ENCODE data around the gene PLA2G4D.
A peak's percentile ranks its signal among the peaks of the same experiment; 100 is the strongest.
"Not testable (repeated sequence)": the region's sequence is repeated elsewhere in the genome, so short reads cannot be mapped to it uniquely, and the experiment has no call there.

PLA2G4D gene

DNA sequence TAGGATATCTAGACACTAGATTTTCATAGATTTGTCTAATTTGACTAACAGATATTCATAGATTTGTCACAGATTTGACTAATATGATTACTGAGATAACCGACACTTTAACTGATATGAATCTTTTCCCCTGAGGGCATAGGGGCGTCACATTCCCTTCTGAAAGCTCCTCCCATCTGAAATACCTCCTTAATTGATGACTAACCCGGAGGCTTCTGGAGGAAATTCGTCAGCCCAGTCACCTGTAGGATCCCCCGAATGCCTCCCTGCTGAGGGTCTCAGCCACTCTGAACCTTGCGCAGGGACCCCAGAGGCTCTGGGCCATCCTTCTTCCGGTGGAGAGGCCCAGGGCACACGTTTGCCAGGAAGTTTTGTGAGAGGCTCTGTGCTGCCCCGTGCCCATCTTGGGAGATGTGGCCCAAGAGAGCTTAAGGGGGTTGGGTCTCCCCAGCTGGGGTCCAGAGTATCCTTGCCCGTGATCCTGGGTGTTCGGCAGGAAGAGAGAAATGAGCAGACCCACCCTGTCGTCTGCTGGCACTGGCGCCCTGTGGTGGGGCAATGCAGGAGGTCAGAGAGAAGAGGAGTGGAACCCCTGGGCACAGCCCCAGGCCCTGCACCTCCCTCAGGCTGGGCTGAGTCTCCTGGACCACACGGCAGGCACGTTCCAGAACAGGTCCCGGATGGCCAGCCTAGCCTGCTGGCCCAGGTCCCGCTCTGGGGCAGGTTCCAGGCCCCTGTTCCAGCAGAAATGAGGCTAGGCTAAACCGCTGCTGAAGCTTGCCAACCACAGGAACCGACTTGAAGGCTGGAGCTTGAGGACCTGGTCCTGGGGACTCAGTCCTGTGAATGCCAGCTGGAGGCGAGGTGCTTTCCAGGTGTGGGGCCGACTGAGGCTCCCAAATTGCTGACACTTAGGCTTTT, 1.7 kb downstream of the PLA2G4D start:
- DNase-seq (ENCODE audit: low read depth in 4 of 4, low spot score in 1 of 4), result no peak

DNA sequence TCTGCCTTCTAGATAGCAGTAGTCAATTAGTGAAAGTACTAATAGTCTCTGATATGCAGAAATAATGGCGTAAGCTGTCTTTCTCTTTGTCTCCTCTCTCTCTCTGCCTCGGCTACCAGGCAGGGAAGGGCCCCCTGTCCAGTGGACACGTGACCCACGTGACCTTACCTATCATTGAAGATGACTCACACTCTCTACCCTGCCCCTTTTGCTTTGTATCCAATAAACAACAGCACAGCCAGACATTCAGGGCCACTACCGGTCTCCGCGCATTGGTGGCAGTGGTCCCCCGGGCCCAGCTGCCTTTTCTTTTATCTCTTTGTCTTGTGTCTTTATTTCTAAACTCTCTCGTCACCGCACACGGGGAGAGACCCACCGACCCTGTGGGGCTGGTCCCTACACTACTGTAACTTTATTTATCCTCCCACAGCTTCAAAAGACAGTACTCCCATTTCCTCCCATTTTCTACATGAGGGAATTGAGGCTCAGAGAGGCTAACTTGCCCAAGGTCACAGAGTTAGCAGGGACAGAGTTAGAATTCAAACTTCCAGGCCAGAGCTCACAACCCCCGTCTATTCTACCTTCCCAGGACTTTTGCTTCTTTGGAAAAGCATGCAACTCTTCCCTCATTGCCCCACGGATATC, 2.5 kb downstream of the PLA2G4D start:
- not testable (repeated sequence) for DNase-seq (ENCODE audit: low read depth in 4 of 4, low spot score in 1 of 4)

DNA sequence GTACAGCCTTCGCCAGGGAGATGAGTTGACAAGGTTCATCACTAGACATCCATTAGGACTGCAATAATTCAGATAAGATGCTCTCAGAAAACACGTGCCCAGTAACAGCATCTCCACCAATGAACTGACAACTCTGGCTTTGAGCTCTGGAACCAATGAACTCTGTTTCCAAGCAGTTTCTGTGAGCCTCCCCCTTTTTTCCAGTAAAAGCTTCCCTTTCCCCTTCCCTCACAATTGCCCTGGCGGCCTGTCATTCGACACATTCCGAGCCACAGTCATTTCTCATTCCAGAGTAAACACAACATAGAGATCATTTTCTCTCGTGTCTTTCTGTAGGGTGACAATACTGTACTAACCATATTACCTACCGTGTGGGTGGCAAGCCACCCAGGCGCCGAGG, 3.6 kb downstream of the PLA2G4D start:
- no peak for DNase-seq (ENCODE audit: low read depth in 4 of 4, low spot score in 1 of 4)

DNA sequence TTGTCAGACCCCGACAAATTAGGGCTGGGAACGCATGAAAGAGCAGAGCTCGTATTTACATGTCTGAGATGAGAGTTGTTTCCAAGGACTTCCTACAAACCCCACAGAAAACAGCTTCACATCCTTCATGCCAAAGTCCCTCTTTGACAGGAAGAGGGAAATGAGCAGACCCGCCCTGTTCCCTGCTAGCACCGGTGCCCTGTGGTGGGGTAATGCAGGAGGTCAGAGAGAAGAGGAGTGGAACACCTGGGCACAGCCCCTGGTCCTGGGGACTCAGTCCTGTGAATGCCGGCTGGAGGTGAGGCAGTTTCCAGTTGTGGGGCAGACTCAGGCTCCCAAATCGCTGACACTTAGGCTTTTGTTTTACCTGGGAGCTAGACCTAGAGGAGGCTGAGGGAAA, 4.0 kb downstream of the PLA2G4D start:
- DNase-seq (ENCODE audit: low read depth in 4 of 4, low spot score in 1 of 4), result no peak

DNA sequence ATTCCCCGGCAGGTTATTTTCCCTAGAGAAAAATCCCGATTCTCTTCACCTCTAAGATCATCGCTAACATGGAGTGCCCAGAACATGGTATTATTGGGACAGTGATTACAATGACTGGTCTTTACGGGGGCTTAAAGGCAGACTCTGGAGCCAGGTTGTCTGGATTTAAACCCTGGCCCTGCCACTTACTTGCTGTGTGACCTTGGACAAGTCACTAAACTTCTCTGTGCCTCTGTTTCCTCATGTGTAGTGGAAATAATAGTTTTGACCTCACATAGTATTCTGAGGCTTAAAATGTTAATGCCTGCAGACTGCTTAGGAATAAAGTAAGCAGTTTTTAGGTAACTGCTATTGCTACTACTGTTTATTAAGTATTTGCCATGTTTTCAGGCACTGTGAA, 4.4 kb downstream of the PLA2G4D start:
- no peak for DNase-seq (ENCODE audit: low read depth in 4 of 4, low spot score in 1 of 4)

DNA sequence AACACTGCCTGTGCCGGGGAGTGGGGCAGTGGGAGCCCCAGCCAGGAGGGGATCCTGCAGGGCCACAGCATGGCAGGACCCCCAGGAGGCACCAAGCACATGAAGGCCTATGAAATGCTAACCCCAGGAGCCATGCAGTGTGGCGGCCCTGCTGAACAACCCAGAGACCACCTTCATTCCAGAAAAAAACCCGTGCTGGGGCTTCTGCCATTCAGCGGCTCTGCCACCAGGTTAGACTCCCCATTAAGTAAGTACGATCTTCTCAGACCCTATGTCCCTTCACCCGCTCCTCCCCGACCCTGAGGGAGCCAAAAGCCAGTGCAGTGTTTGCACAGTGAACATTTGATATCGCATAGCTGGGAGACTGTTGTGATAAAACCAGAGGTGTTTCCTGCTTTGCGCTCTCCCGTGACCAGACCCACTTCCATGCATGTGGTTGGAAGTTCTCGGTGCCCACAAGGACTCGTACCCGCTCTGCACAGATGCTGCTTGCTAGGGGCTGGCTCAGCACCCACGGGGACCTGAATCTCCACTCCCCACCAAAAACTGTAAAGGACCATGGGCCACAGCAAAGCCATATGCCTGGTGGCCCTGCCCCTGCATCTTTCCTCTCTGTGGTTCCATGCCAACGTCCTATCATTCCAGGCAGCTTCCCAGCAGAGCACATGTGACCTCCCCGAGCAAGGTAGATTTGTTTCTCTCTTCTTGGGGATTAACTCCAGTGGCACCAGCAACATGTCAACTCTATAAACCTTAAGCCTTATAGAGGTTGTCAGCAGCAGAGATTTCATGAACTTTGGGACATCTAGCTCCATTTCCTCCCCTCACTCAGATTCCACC, 5.3 kb downstream of the PLA2G4D start:
- no peak for DNase-seq (ENCODE audit: low read depth in 4 of 4, low spot score in 1 of 4)

DNA sequence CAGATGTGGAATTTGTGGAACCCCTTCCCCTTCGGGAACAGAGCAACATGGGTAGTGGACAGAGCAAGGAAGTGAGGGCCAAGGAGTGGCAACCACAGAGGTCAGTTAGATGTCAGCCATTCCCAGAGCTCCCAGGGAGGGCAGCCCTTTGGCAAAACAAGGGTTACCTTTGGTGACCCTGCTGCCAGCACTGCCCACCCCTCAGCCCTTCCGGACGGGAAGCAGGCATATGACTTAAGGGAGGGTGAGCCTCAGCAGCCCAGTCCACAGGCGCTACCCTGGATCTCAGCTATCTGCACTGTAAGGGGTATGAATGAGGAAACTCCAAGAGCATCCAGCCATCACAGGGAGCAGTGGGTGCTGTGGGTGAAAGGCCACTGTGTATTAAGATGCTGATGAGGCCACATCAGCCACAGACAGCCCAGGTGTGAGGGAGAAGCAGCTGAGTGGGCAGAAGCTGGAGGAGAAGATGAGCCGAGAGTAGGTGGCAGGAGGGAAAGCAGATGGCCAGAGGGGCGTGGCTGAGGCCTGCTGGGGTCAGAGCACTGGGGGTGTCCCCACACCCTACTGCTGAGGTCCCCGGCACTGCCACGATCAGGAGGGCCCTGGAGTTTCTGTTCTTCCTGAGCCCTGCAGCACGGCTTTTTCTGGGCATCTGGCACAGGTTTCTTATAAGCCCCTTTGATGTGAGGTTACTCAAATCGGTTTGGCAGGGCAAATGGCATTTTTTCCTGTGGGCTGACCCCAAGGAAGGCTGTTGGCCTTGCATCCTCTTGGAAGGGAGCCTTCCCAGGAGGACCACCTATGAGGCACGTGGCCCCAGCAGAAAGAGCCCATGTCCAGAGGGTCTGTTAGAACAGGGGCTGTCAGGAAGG, 6.2 kb downstream of the PLA2G4D start:
- no peak for DNase-seq (ENCODE audit: low read depth in 4 of 4, low spot score in 1 of 4)

DNA sequence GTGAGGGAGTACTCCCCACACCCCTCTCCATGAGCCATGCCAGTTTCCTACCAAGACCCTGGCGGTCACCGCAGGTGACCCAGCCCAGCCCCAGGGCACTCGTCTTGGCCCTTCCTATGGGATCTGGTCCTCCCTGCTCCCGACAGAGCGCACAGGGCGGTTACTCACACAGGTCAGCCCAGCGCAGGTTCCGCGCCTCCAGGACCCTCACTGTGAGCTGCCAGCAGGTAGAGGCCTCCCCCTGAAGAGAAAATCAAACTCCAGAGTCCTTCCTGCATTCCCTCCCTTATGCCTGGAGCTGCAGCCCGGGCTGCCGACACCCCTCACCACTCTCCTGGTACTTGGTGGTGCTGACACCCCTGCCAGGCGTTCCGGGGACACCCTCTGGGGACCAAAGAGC, 6.9 kb downstream of the PLA2G4D start:
- DNase-seq (ENCODE audit: low read depth in 4 of 4, low spot score in 1 of 4), result no peak

DNA sequence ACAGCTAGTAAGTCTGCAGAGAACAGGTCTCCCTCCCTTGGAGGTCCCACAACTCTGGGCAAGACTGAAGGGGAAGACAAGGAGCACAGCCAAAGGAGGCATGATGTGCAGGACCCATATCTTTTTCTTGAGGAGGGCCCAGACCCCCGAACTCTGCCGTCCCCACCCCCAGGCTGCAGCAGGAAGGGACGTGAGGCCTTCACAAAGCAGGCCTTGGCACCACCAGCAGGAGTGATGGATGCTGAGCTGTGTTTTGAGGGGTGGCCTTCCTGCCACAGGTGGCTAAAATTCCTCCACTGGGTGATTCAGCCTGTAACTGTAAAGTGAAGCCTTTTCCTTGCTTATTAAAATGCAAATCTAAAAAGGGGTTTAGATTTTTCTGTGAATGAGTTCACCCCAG, 8.6 kb downstream of the PLA2G4D start:
- no peak for DNase-seq (ENCODE audit: low read depth in 4 of 4, low spot score in 1 of 4)

DNA sequence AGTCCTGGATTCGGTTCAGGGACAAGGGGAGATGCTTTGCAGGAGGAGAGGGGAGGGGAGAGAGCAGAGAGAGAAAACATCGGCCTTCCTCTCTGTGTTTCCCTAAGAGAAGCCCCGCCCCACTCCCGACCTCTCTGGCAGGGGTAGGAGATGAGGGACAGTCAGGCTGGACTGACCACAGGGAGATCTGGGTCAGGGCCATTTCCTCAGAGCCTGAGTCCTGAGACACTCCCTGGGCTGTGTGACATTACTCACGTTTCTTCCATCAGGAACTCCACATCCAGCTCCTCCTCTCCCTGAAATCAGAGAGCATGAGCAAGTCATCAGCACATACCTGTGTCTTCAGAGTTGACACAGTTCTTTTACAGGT, 9.1 kb downstream of the PLA2G4D start:
- no peak for DNase-seq (ENCODE audit: low read depth in 4 of 4, low spot score in 1 of 4)

DNA sequence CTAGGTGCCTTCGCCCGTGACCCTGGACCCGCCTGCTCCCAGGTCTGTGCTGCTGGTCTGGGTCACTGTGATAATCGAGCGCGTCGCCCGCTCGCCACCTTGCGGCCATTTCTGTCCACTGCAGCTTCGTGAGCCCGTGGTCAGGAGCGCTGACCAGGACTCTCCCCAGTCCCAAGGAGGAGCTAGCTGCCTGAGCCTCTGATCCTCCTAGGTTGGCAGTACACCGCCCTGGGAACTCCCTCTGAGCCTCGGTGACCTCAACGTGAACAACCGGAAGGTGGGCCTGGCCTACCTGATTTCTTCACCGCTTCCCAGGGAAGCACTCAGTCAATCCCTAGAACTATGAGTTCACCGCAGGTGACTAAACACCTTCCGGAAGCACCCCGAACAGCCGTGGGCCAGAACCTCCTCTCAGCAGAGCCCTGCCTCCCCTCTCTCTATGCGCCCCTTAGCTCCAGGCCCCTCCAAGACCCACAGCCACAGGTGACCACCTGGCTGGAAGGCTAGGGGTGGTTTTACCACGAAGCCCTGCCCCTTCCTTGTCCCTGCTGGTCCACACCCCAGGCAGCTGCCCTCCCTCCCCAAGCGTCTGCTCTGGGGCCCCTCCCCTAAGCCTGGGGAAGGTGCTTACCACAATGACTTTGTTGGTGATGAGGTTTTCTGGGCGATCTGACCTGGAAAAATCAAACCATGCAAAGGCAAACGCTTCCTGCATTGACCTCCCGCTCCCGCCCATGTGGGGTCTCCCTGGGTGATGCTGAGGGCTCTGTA, 9.7 kb downstream of the PLA2G4D start:
- DNase-seq (ENCODE audit: low read depth in 4 of 4, low spot score in 1 of 4), result peak in 3 of 4 experiments; percentile 6 to 24 (median 9)

DNA sequence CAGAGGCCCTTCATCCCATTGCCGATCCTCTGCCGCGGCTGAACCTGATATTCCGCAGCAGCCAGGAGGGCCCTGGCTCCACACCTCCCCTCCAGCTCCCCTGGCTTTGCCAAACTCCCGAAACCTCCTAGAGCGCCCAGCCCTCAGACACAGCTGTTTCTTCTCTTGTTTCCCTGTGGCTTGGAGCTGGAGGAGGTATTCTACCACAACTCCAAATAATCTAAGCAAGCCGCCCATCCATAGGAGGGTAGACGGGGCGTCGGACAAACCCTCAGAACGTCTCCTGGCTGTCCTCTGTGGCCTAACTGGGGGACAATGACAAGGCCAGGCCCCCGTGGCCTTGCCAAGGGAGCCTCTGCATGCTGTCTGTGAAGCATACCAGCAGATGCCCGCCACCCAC, 10.4 kb downstream of the PLA2G4D start:
- no peak for DNase-seq (ENCODE audit: low read depth in 4 of 4, low spot score in 1 of 4)

DNA sequence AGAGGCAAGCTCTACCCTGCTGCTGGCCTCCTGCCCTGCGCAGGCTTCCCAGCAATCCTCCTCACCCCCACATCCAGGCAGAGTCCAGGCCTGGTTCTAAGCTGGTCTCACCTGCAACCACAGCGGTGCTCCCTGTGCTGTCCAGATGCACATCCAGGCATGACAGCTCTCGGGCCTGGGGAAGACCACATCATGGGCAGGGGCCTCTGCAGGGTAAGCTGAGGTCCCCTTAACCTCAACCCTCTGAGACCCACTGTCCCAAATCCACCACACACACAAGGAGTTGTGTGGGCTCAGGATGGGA, 10.8 kb downstream of the PLA2G4D start:
- DNase-seq (ENCODE audit: low read depth in 4 of 4, low spot score in 1 of 4), result no peak

DNA sequence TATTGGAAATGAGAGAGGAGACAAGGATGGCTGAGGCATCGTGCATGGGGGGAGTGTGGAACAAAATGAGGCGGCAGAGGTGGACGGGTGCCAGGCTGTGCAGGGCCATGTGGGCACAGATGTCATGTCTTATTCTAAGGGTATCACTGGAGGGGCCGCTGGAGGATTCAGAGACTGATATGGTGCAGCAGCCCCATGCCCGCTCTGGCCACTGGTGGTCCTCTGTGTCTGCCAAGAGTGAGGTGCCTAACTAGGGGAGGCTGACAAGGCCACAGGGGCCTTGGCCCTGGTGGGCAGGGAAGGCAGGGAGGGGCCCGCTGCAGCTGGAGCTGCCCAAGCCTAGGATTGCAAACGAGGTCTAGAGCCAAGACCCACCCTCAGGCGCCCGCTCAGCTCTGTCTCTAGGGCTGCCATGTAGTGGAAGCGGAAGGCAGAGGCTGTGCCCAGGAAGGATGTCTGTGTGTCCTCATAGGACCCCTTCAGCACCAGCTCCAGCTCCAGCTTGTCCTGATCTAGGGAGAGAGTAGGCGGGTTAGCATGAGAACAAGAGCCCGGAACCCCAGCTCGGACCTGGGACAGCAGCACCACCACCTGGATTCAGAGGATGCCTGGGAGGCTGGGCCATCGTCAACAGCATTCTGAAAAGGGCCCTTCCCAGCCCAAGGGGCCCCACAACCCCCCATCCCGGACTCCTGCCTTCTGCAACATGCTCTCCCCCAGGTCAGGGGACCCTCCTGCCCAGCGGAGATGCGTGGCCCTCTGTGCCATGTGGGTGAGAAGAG, 11.3 kb downstream of the PLA2G4D start:
- DNase-seq (ENCODE audit: low read depth in 4 of 4, low spot score in 1 of 4), result no peak

DNA sequence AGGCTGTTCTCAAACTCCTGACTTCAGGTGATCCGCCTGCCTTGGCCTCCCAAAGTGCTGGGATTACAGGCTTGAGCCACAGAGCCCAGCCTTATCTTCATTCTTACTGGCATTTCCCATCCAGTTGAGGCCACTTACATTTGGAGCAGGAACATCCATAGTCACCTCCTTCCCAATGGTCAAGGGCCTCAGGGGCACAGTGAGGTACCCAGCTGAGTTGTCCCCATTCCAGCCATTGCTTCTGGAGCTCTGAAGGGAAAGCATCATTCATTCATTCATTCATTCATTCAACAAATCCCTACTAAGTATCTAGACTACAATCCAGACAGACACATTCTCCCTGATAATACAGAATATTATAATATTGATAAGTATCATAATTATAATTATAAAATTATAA, 12.2 kb downstream of the PLA2G4D start:
- no peak for DNase-seq (ENCODE audit: low read depth in 4 of 4, low spot score in 1 of 4)

DNA sequence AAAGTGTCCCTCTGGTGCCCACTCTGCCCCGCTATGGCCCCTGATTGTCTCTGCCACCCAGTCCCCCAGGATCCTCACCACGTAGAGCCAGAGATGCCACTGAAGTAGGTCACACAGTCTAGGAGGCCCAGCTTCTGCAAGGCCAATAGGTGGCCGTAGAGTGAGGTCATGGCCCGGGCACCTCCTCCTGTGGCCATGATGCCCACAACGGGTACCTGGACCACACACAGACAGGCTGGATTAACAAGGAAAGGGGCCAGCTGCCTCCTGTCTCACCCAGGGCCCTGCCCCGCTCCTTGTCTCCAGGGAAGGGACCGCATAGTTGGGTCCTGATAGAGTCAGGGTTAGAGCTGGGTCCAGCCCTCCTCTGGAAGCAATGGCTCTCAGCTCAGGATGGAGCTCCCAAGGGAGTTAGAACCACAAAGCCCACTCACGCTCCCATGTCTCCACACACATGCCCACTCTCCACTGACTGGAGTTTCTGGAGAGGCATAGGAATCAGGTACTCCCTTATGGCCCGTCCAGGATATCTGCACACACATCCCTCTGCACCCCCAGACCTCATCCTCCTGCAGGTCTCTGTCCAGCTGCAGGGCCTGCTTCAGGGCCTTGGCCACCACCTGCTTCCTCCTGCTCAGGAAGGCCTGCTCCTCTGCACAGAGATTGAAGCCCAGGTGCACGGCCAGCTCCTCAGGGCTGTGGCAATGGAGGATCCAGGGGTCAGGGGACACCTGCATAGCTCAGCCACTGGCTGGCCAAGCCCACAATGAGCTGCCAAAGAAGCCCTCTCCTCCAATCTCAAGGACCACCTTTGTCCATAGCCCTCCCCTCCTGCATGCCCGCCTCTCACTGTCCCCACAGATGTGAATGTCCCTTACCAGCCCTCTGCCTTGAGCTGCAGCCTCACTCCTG, 13.2 kb downstream of the PLA2G4D start:
- no peak for DNase-seq (ENCODE audit: low read depth in 4 of 4, low spot score in 1 of 4)

DNA sequence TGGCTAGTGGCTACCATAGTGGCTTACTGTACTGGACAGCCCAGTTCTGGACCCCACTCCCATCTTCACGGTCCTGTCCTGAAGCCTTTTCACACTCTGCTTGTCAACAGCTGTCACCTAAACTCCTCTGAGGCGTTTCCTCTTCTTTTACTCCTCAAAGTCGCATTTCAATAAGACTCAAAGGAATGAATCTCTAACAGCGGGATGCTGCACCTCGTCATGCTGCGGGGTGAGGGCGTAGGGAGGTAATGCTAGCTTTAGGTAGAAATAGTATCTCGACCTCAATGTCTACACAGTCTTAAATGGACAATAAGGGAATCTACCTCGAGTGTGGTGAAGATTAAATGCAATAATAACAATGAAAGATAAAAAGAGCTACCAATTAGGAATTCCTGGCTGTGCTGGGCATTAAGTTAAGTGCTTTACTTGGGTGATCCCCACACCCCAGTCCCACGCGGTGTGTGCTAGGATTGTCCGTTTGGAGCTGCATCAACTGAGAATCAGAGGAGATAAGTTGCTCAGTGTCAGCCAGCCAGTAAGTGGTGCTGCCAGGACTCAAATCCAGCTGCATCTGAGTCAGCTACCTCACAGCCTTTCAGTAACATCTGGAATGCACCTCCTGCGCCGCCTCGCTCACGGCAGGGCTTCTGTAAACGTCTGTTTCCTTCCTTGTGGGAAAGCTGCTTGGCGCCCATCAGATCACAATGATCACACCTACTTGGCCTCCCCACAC, 14.0 kb downstream of the PLA2G4D start:
- no peak for DNase-seq (ENCODE audit: low read depth in 4 of 4, low spot score in 1 of 4)

DNA sequence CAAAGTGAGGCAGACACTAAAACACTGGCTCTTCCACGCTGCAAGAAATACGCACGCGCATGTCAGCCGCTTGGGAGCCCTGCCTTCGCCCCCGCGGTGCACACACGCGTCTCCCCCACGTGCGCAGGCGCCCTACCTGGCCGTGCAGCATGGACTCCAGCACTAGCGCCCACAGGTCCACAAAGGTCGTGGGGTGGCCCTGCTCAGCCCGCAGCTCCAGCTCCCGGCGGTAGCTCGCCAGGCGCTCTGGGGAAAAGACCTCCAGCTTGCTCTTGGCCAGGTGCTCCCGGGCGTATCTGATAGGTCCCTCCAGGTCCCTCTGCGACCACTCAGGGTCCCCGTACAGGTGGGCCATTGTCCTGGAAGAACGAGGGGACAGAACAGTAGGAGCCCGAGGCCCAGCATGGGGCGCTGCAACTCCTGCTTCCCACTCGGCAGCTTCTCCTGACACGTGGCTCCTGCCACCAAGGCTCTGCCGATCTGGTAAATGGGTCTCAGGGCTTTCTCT, 14.9 kb downstream of the PLA2G4D start:
- DNase-seq (ENCODE audit: low read depth in 4 of 4, low spot score in 1 of 4), result no peak

Data from stimulated activated CD4-positive, alpha-beta T cell treated with anti-CD3 and anti-CD28 coated beads, Interleukin-1b, Interleukin-23, amount 100 ng/mL, for 24 hours (primary cell).